NCI-H524 (cell line): Measurements from ENCODE around the gene VOPP1.

Experiments used
- DNase-seq, 2 experiments: peaks; one replicate each; lab custom pipeline; 2025; lab: John Stamatoyannopoulos, UW

VOPP1 gene

DNA sequence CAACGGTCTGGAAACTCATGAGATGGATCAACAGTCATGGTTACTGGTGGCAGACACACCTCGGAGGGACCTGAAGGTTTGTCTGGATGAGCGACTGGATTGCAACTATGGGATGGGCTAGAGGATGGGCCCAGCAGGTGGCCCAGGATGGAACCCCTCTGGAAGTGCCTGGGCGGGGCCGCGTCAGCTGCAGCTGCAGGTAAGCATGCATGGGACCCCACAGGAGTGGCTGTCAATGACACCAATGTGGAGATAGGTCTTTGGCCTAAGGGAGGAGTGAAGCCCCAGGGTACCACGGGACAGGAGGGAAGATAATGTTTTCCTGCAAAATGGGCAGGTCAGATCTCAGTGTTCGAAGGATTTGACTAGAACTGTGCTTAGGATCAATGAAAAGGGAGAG lies 103.8 kb downstream of the VOPP1 start:
- DNase-seq: no peak

DNA sequence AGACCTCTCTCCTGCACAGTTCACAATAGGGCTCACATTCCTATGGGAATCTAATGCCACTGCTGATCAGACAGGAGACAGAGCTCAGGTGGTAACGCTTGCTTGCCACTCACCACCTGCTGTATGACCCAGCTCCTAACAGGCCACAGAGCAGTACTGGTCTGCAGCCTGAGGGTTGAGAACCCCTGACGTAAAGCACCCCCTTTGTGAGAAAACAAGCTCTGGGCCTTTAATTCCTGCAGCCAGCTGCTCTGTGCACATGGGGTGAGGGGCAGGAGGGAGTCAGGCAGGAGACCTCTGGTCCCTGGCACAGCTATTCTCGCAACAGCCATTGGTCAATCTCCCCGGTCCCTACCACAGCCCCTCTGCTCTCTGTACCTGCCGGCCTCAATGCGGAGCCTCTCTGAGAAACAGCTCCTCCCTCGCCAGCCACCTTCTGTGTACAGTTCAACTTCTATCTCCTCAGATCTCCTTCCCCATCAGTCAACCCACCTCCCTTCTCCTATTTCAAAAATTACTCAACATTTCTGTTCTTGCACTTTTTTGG lies 105.2 kb downstream of the VOPP1 start:
- DNase-seq: no peak

DNA sequence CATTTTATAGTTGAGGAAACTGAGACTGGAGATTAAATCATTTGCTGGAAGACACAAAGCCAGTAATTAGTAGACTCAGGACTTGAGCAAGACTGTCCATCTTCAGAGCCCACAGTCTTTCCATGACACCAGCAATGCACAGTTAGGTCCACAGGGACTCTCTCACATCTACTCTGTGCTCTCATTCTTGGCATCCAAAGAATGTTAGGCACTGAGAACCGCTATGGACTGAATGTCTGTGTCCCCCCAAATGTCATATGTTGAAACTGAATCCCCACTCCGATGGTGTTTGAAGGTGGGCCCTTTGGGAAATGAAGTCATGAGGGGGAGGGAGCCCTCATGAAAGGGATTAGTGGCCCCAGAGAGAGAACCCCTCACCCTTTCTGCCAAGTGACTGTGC lies 106.6 kb downstream of the VOPP1 start:
- no peak for DNase-seq

- DNase-seq: no peak
These were observed 107.9 kb downstream of the VOPP1 start for GRCh38 chr7:55464422-55464821.

DNA sequence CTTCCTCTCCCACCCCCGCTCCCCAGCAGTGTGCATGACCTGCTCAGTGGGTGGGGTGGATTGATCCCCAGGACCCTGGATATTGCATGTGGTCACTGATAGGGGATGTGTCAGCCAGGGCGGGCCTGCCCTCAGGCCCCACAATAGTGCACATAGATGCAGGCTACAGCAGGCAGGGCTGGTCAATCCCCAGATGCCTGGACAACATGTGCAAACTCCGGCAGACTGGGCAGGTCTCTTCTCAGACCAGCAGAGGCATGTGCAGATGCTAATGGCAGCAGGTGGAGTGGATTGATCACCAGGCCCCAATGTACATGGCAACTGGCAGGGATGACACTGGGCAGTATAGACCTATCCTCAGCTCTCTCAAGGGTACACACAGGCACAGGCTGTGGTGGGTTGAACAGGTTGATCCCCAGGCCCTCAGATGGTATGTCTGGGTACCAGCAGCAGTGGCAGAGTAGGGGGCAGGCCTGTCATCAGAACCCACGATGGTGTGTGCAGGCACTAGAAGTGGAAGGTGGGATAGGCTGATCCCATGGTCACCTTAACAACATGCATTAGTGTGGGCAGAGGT lies 108.5 kb downstream of the VOPP1 start:
- DNase-seq: no peak

DNA sequence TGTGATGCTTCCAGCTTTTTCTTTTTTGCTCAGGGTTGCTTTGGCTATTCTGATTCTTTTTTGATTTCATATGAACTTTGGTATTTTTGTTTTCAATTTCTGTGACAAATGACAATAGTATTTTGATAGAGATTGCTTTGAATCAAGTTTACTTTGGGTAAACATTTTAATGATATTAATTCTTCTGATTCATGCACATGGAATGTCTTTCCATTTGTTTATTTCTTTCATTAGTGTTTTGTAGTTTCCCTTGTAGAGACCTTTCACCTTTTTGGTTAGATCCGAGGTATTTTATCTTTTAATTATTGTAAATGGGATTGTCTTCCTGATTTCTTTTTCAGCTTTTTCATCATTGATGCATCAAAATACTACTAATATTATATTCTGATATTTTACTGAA lies 114.0 kb downstream of the VOPP1 start:
- DNase-seq: no peak

GRCh38 chr7:55457801-55458200 lies 114.5 kb downstream of the VOPP1 start:
- DNase-seq: no peak

DNA sequence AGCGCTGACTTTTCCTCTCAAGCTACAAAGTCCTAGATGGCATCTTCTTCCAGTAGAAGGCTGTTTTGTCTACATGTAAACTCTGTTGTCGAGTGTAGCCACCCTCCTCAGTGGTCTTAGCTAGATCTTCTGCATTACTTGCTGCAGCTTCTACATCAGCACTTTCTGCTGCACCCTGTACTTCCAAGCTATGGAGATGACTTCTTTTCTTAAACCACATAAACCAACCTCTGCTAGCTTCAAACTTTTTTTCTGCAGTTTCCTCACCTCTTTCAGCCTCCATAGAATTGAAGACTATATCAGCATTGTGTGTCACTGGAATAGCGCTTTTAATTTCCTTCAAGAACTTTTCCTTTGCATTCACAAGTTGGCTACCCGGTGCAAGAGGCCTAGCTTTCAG lies 119.3 kb downstream of the VOPP1 start:
- no peak for DNase-seq

DNA sequence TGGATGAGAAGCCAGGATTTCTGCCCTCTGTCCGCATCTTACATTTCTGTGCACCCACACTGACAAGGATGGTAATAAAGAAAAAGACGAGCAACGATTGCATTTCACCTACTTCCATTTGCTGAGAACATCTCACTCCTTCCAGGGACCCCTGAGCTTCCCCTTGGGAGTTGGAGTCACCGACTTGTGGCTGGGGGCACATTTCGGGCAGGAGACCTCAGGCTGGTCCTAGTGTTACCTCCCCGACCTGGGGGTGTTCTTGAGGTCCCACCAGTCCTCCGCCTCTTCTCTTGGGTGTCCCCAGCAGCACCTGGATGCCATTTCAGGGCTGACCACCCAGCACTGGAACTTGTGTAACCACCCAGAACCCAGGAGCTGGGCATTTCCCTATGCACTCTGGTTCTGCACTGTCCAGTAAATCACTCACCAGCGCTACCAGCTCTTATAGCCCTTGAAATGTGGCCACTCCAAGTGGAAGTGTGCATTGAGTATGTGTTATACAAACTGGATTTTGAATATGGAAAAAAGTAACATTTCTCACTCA lies 122.2 kb downstream of the VOPP1 start:
- DNase-seq: no peak

DNA sequence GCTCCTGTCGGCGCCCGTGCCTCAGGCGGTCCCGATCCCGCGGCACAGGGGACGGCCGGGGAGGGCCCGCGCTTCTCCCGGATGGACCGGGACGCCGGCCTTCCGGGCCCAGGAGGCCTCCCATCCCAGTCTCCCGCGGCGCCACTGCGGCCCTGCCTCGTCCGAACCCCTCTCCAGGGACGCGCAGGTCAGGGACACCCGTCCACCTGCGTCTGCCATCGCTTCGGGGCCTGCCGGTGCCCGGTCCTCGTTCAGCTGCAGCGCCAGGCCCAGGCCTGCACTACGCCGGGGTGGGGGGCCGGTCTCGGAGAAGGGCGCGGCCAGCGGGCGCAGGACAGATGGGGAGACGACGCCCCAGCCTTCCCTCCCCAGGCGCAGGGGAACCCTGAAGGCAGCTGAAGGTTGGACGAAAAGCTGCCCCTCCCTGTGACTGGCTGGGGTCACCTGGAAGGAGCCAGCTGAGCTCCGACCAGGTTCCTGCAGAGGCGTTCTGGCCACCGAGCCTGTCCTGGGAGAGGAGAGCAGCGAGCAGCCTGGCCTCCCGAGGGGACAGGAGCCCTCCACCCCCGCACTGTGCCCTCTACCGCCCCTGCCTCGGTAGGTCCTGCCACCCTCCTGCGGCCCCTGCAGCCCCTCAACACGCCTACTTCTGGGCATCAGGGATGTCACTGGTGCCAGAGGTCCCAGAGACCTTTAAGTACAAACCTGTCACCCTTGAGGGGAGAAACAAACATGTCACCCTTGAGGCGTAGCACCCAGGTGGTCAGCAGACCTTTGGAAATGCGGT lies 122.9 kb downstream of the VOPP1 start:
- DNase-seq: no peak

- DNase-seq: no peak
These were observed 123.8 kb downstream of the VOPP1 start for GRCh38 chr7:55448526-55448925.

DNA sequence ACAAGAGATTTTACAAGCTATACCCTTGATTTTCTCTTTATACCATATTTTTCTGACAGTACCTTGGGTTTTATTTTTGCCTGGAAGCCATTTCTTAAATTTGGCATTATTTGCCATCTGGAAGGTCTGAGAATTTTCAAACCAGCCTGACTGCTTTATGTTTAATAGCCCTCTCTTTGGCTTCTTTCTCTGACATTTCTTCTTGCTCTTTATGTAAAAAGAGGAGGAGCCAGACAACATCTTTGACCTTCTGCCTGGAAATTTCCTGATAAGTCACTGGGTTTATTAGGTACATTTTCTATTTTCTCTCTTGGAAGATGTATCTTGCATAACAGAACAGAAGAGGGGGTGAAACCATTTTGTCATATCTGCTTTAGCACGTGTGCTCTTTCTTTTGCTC lies 127.5 kb downstream of the VOPP1 start:
- no peak for DNase-seq

DNA sequence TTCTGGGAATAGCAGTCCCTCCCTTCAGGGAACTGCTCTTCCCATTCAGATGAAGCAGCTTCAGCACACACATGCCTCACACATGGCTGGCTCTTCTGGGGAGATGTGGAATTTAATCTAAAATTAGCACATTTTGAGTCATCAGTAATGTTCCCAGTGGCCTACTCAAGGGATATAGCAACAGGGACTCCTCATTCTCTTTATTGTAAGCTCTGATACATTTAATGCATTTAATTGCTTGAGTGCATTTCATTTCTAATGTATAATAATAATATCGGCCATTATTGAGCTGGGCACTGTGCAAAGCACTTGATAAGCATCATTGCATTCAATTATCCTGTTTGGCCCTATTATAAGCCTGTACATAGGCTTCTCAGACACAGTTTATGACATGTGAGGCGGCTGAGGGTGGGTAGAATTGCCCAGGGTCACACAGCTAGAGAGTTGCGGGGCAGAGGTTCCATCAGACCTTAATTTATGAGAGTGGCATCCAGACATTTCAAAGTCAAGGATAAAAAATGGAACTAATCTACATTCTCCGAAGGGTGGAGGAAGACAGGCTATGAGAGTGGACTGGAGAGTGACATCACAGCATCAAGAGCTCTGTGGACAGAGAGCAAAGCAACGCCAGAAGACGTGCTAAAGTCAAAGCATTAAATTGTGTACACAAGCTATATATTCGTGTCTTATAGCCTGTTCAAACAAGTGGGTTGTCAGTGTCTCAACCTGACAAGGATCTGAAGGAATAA lies 130.4 kb downstream of the VOPP1 start:
- no peak for DNase-seq

- no peak for DNase-seq
These were observed 131.3 kb downstream of the VOPP1 start for GRCh38 chr7:55441002-55441401.

DNA sequence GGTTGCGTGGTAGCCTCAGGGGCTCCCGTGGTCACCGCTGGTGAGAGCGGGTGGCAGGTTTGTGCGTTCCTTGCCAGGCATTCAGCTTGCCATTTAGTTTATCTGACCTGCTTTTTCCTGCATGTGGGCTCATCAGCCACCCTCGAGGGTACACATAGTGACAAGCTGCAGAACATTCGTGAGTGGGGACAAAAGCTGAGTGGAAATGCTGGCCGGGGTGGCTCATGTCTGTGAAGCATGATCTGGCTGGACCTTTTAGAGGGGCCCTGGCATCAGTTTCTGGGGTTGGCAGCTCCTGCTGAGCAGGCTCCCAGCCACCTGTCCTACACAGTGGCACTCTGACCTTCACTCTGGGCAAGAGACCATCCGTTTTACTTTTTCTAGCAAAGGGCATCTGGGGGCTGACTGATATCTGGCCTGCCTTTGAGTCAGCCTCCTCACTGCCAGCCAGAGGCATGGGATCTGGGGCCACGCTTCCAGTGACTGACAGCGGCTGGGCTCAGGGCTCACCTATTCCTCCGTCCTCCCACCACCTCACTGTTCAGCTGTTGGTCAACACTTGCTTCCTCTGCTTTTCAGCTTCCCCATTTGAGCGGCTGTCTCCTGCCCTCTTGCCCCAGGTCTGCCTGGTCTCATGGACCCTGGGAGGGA lies 132.1 kb downstream of the VOPP1 start:
- DNase-seq: no peak

DNA sequence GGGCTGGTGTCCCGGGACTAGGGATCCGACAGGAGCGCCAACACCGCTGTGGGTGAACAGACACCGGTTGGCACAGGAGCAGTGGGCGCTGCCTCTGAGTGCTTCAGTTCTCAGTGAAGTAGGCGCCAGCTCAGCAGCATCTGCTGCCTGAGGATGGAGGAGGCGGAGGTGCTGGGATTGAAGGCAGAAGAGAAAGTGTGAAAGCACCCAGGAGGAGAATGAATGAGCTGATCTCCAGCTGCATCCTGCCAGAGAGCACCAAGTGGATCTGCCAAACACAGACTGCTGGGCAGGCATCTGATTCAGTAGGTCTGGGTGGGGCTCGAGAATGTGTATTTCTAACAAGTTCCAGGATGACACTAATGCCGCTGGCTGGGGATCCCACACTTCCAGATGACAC lies 132.7 kb downstream of the VOPP1 start:
- DNase-seq: peak; percentile 17 to 67

DNA sequence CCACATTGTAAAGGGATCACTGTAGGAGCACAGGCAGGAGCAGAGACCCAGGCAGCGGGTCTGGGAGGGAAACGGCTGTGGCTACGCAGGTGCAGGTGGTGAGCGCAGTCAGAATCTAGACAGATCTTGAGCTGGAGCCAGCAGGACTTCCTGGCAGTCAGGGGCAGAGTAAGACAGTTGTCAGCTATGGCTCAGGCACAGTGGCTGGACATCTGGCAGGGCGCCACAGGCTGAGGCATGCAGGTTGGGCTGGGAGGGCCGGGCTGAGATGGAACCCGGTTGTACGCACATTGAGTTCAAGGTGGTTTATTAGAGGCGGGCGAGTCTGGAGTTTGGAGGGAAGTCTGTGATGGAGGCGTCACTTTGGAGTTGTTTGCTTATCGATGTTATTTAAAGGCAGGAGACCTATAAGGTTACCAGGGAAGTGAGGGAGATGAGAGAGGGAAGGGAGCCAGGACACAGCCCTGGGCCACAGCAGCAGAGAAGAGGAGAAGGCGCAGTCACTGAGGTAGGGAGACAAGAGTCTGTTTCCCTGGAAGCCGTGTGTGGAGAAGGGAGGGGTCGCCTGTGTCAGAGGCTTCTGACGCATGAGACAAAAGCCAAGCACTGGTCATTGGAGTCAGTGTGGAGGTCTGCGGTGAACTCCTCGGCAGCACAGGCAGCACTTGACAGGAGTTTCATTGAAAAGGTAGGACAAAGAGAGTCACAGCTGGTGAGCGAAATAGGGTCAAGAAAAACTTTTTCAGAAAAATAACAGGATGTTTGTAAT lies 133.4 kb downstream of the VOPP1 start:
- DNase-seq: peak in 1 of 2 experiments; percentile 45

DNA sequence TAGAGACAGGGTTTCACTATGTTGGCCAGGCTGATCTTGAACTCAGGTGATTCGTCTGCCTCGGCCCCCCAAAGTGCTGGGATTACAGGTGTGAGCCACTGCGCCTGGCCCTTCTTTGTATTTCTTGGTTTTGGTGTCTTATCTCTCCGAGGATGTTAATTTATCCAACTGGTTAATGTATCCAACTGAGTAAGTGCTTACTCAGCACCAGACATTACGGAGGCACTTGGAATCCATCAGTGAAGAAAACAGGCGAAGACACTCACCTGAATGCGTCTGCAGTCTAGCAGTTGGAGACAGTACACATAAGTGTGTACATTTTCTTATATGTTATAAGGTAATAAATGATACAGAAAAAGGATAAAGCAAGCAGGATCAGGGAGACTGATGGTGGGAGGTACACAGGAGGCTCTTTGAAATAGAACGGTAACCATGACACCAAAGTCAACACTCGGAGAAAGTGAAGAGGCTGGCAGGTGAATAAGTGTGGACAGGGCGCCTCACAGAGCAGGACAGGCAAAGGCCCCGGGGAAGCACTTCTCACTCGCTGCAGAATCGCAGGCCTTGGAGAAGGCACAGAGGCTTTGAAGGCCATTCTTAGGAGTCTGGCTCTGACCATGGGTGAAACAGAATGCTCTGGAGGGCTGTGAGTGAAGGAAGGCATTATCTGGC lies 134.1 kb downstream of the VOPP1 start:
- no peak for DNase-seq

- DNase-seq: peak in 1 of 2 experiments; percentile 16
These were observed 134.9 kb downstream of the VOPP1 start for GRCh38 chr7:55437375-55437774.

- no peak for DNase-seq
These were observed 135.8 kb downstream of the VOPP1 start for GRCh38 chr7:55436457-55436856.

- DNase-seq: no peak
These were observed 136.8 kb downstream of the VOPP1 start for GRCh38 chr7:55435466-55435865.
